Measurements from ENCODE around the gene STAB1. TPM values are rescaled to one million over a fixed set of nuclear protein-coding genes. Genes with fewer than 3 reads are reported as not detected.

STAB1 gene
- total RNA-seq, 3 donors from 2014 or later (not counting 1 experiment from before 2014, with no cell fraction given) = 1.8 to 26.5 (median 5.9) TPM

- H3K4me3 Mint-ChIP-seq = no peak overlapping the region
- no peak for ATAC-seq
Measured at GRCh38 chr3:52477076-52477795, 17.9 kb upstream of the STAB1 start.

DNA sequence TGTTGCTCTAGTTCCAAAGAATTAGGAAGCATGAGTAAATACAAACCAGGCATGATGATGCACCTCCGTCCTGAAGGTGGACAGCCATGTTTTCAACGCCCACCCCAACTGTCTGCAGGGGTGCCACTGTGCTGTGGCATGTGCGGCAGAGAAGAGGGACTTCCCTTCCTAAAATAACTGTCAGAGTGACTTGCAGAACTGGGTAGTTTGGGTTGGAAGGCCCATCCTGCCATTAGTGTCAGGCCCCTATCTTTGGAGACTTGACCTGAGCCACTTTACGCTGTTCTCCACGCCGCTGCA is 17.4 kb upstream of the STAB1 start:
- Mint-ChIP-seq H3K4me3 (no peak overlapping the region), H3K27me3 (ENCODE audit: low read depth in 2 of 2) (no peaks in the 10 kb centered on the region), H3K27ac (no peak overlapping the region), H3K4me1 (peaks cover 0 to 4% of the 10 kb centered on the region in 2 donors), H3K9me3 (no peaks in the 10 kb centered on the region), H3K36me3 (no peaks in the 10 kb centered on the region)
- TF ChIP-seq, protein P1, sequence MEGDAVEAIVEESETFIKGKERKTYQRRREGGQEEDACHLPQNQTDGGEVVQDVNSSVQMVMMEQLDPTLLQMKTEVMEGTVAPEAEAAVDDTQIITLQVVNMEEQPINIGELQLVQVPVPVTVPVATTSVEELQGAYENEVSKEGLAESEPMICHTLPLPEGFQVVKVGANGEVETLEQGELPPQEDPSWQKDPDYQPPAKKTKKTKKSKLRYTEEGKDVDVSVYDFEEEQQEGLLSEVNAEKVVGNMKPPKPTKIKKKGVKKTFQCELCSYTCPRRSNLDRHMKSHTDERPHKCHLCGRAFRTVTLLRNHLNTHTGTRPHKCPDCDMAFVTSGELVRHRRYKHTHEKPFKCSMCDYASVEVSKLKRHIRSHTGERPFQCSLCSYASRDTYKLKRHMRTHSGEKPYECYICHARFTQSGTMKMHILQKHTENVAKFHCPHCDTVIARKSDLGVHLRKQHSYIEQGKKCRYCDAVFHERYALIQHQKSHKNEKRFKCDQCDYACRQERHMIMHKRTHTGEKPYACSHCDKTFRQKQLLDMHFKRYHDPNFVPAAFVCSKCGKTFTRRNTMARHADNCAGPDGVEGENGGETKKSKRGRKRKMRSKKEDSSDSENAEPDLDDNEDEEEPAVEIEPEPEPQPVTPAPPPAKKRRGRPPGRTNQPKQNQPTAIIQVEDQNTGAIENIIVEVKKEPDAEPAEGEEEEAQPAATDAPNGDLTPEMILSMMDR (IDR thresholded peaks at IDR 0.05) = no peak
- ATAC-seq (no peak), DNase-seq (no peak)
- 98% methylated on average over 6 of the region's 6 CpGs for WGBS (ENCODE audit: insufficient coverage)
- Histone ChIP-seq H3K4me3 (ENCODE audit: low read length) (no peak overlapping the region), H3K36me3 (ENCODE audit: control insufficient read depth, insufficient read depth, low read length) (peaks cover 86% of the 10 kb centered on the region), H3K27ac (ENCODE audit: low read length) (no peak overlapping the region), H3K27me3 (ENCODE audit: control insufficient read depth, insufficient read depth, low read length) (no peaks in the 10 kb centered on the region), H3K4me1 (ENCODE audit: control insufficient read depth, insufficient read depth, low read length) (peaks cover 5% of the 10 kb centered on the region), H3K9me3 (ENCODE audit: control insufficient read depth, insufficient read depth, low read length) (no peaks in the 10 kb centered on the region)
- intact Hi-C loops (cut with micrococcal nuclease) = no loop called here

More at GRCh38 chr3:52477076-52477795, 17.9 kb upstream of the STAB1 start:
- Histone ChIP-seq H3K4me1 (ENCODE audit: control insufficient read depth, insufficient read depth, low read length) (peaks cover 8% of the 10 kb centered on the region), H3K27me3 (ENCODE audit: control insufficient read depth, insufficient read depth, low read length) (no peaks in the 10 kb centered on the region), H3K4me3 (ENCODE audit: low read length) (no peak overlapping the region), H3K36me3 (ENCODE audit: control insufficient read depth, insufficient read depth, low read length) (peaks cover 86% of the 10 kb centered on the region), H3K9me3 (ENCODE audit: control insufficient read depth, insufficient read depth, low read length) (no peaks in the 10 kb centered on the region), H3K27ac (ENCODE audit: low read length) (no peak overlapping the region)
- WGBS (ENCODE audit: insufficient coverage) = 97% methylated on average over 16 of the region's 16 CpGs
- no peak for DNase-seq
- Mint-ChIP-seq H3K4me1 (peaks cover 1% of the 10 kb centered on the region in 2 donors), H3K27ac (no peak overlapping the region), H3K27me3 (ENCODE audit: low read depth in 2 of 2) (no peaks in the 10 kb centered on the region), H3K36me3 (no peaks in the 10 kb centered on the region), H3K9me3 (no peaks in the 10 kb centered on the region)
- TF ChIP-seq, protein P1 (IDR thresholded peaks at IDR 0.05) = no peak
- intact Hi-C loops (cut with micrococcal nuclease) = no loop called here

DNA sequence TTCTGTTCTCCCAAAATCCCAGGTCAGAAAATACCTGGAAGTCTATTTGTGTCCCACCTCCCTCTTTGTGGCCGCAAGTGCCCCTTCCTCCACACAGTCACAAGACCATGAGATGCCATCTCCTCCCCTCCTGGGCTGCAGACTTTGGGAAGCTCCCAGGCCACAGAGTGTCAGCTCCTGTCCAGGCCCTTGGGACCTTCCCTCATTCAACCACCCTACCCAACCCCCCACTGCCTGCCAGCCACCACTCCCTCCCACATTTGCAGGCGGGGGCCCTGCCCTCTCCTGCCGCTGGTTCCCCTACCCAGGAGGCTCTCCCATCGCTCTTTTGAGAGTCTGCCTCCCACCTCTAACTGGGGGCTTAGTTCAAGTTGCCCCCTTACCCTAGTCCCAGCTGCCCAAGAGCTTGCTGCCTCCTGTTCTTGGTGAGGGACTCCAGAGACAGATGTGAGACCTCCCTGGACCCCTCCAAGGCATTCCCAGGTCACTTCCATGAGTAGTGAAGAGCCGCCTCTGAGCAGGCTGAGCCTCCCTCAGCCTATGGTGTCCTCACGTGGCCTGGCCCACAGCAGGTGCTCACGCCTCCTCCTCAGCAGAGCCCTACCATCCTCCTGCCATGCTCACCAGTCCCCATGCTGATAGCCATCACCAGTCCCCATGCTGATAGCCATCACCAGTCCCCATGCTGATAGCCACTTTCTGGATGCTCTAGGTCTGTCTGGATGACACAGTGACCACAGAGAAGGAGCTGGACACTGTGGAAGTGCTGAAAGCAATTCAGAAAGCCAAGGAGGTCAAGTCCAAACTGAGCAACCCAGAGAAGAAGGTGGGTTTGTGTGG is 15.9 kb upstream of the STAB1 start:
- 96% methylated on average over 7 of the region's 7 CpGs for WGBS (ENCODE audit: insufficient coverage)
- ATAC-seq (no peak), DNase-seq (no peak)
- Histone ChIP-seq H3K4me1 (ENCODE audit: control insufficient read depth, insufficient read depth, low read length) (no peaks in the 10 kb centered on the region), H3K27ac (ENCODE audit: low read length) (no peak overlapping the region), H3K4me3 (ENCODE audit: low read length) (no peak overlapping the region), H3K27me3 (ENCODE audit: control insufficient read depth, insufficient read depth, low read length) (no peaks in the 10 kb centered on the region), H3K36me3 (ENCODE audit: control insufficient read depth, insufficient read depth, low read length) (peaks cover 79% of the 10 kb centered on the region), H3K9me3 (ENCODE audit: control insufficient read depth, insufficient read depth, low read length) (no peaks in the 10 kb centered on the region)
- H3K36me3 Mint-ChIP-seq = no peaks in the 10 kb centered on the region
- peaks cover 0 to 4% of the 10 kb centered on the region in 2 donors for H3K4me1 Mint-ChIP-seq
- TF ChIP-seq, protein P1 (IDR thresholded peaks at IDR 0.05) = no peak
- intact Hi-C loops (cut with micrococcal nuclease) = no loop called here
- no peaks in the 10 kb centered on the region for H3K27me3 Mint-ChIP-seq (ENCODE audit: low read depth in 2 of 2)
- no peaks in the 10 kb centered on the region for H3K9me3 Mint-ChIP-seq
- no peak overlapping the region for H3K4me3 Mint-ChIP-seq
- no peak overlapping the region for H3K27ac Mint-ChIP-seq

Measured in natural killer cell (primary cell).